Astrocyte (in vitro differentiated cells and primary cell): Measurements from ENCODE around the gene SAFB2.

Experiments
- CTCF ChIP-seq: IDR thresholded peaks from 2 replicates; pipeline ENCODE4 v1.5.1; 2011; ENCODE audit warnings: low read depth, mild to moderate bottlenecking, inconsistent platforms, low read length, moderate library complexity; ENCODE audit not compliant: insufficient read depth
- EZH2 ChIP-seq: IDR thresholded peaks from 2 replicates; pipeline ENCODE4 v1.6.1; 2012; ENCODE audit warnings: mild to moderate bottlenecking, low read length, inconsistent platforms; ENCODE audit not compliant: insufficient read depth

GRCh38 chr19:5654931-5655330, 32.4 kb upstream of the SAFB2 start:
- TF ChIP-seq CTCF (no peak), EZH2 (no peak)
